Progenitor cell of endocrine pancreas (in vitro differentiated cells): ENCODE results near the gene RS1. TPM values are rescaled to one million over a fixed set of nuclear protein-coding genes. Genes with fewer than 3 reads are reported as not detected.
A peak's percentile ranks its signal among the peaks of the same experiment; 100 is the strongest.

ENCODE experiments used
- DNase-seq: peaks from one replicate; pipeline ENCODE4 v3.0.0; 2021; ENCODE audit warnings: low spot score; ENCODE audit not compliant: unreplicated experiment
- H3K27ac Mint-ChIP-seq: 2 replicates; pipeline ENCODE4 v1.8.0; 2021; ENCODE audit warnings: mild to moderate bottlenecking, moderate library complexity, mixed read lengths
- H3K27me3 Mint-ChIP-seq: 2 replicates; pipeline ENCODE4 v1.8.0; 2021; ENCODE audit warnings: mixed read lengths
- H3K36me3 Mint-ChIP-seq: 2 replicates; pipeline ENCODE4 v1.8.0; 2022; ENCODE audit warnings: mixed read lengths; ENCODE audit not compliant: insufficient read depth
- H3K4me1 Mint-ChIP-seq: 2 replicates; pipeline ENCODE4 v1.8.0; 2021; ENCODE audit warnings: low read depth, mixed read lengths
- H3K4me3 Mint-ChIP-seq: 2 replicates; pipeline ENCODE4 v1.8.0; 2021; ENCODE audit warnings: low read depth, mild to moderate bottlenecking, moderate library complexity, mixed read lengths
- H3K9me3 Mint-ChIP-seq: 2 replicates; pipeline ENCODE4 v1.8.0; 2021; ENCODE audit warnings: low read depth, mixed read lengths
- CTCF ChIP-seq: fragments of 200-600 bp; sonication (generic); IDR thresholded peaks from one replicate; pipeline ENCODE4 v1.5.0; 2021; ENCODE audit warnings: antibody characterized with exemption, mild to moderate bottlenecking; ENCODE audit not compliant: unreplicated experiment
- total RNA-seq: library from RNA; stranded (reverse); gene quantifications from 2 replicates; pipeline ENCODE4 v1.2.1, GENCODE V29; 2021

RS1 gene
- total RNA-seq, 1 donor from 2014 or later = not detected

GRCh38 chrX:18607966-18608365 is 63.9 kb downstream of the RS1 start:
- Mint-ChIP-seq H3K4me1 (no peaks in the 10 kb centered on the region), H3K9me3 (peaks cover 11% of the 10 kb centered on the region), H3K36me3 (peaks cover 25% of the 10 kb centered on the region), H3K27me3 (no peaks in the 10 kb centered on the region), H3K4me3 (no peak overlapping the region), H3K27ac (no peak overlapping the region)
- TF ChIP-seq CTCF = no peak
- DNase-seq = no peak

- DNase-seq = no peak
- H3K4me1 Mint-ChIP-seq = peaks cover 4% of the 10 kb centered on the region
Measured at GRCh38 chrX:18598413-18598812, 73.5 kb downstream of the RS1 start.

GRCh38 chrX:18596096-18596495 is 75.8 kb downstream of the RS1 start:
- no peak for TF ChIP-seq CTCF
- H3K27ac Mint-ChIP-seq = peak overlapping the region; percentile 8
- peaks cover 8% of the 10 kb centered on the region for H3K36me3 Mint-ChIP-seq
- no peak for DNase-seq
- no peak overlapping the region for H3K4me3 Mint-ChIP-seq
- H3K27me3 Mint-ChIP-seq = no peaks in the 10 kb centered on the region
- peaks cover 9% of the 10 kb centered on the region for H3K4me1 Mint-ChIP-seq
- peaks cover 25% of the 10 kb centered on the region for H3K9me3 Mint-ChIP-seq

More at GRCh38 chrX:18598413-18598812, 73.5 kb downstream of the RS1 start:
- H3K4me3 Mint-ChIP-seq = no peak overlapping the region
- no peaks in the 10 kb centered on the region for H3K27me3 Mint-ChIP-seq
- TF ChIP-seq CTCF = no peak
- peaks cover 8% of the 10 kb centered on the region for H3K36me3 Mint-ChIP-seq
- peaks cover 17% of the 10 kb centered on the region for H3K9me3 Mint-ChIP-seq
- no peak overlapping the region for H3K27ac Mint-ChIP-seq

GRCh38 chrX:18594079-18594478 is 77.8 kb downstream of the RS1 start:
- H3K27me3 Mint-ChIP-seq = no peaks in the 10 kb centered on the region
- peaks cover 11% of the 10 kb centered on the region for H3K4me1 Mint-ChIP-seq
- H3K4me3 Mint-ChIP-seq = no peak overlapping the region
- H3K36me3 Mint-ChIP-seq = peaks cover 16% of the 10 kb centered on the region
- DNase-seq = no peak
- peaks cover 25% of the 10 kb centered on the region for H3K9me3 Mint-ChIP-seq
- no peak overlapping the region for H3K27ac Mint-ChIP-seq
- no peak for TF ChIP-seq CTCF

- Mint-ChIP-seq H3K4me1 (peaks cover 11% of the 10 kb centered on the region), H3K27me3 (no peaks in the 10 kb centered on the region), H3K36me3 (peaks cover 17% of the 10 kb centered on the region), H3K27ac (no peak overlapping the region), H3K9me3 (peaks cover 22% of the 10 kb centered on the region), H3K4me3 (no peak overlapping the region)
- DNase-seq = no peak
- TF ChIP-seq CTCF = no peak
Measured at GRCh38 chrX:18591834-18592233, 80.1 kb downstream of the RS1 start.

Other genes with a start within 250 kb of the RS1 start
- gene CDKL5, start 246.5 kb downstream of the RS1 start, total RNA-seq = 21.9 TPM in 2 replicates
- 0.58 and 1.1 TPM in 2 replicates for gene PPEF1, start 35.5 kb upstream of the RS1 start, total RNA-seq